Ishikawa (cell line): ENCODE measurements around the gene SLC25A13.

Experiments used
- CEBPB ChIP-seq: IDR thresholded peaks from 2 replicates; pipeline ENCODE4 v1.6.1; 2012
- CREB1 ChIP-seq: IDR thresholded peaks from 2 replicates; pipeline ENCODE4 v1.6.1; 2012; ENCODE audit warnings: low read depth
- EGR1 ChIP-seq: IDR thresholded peaks from 2 replicates; pipeline ENCODE4 v1.6.1; 2012
- EP300 ChIP-seq: IDR thresholded peaks from 2 replicates; pipeline ENCODE4 v1.6.1; 2012; ENCODE audit warnings: borderline replicate concordance
- FOXM1 ChIP-seq: IDR thresholded peaks from 2 replicates; pipeline ENCODE4 v1.6.1; 2012; ENCODE audit warnings: low read depth, borderline replicate concordance
- NFIC ChIP-seq: IDR thresholded peaks from 2 replicates; pipeline ENCODE4 v1.6.1; 2012
- RAD21 ChIP-seq: IDR thresholded peaks from 2 replicates; pipeline ENCODE4 v1.6.1; 2012; ENCODE audit warnings: low read depth
- TAF1 ChIP-seq: IDR thresholded peaks from 2 replicates; pipeline ENCODE4 v1.6.1; 2012; ENCODE audit warnings: low read depth, mild to moderate bottlenecking
- TCF12 ChIP-seq: IDR thresholded peaks from 2 replicates; pipeline ENCODE4 v1.6.1; 2012; ENCODE audit warnings: low read depth
- TEAD4 ChIP-seq: IDR thresholded peaks from 2 replicates; pipeline ENCODE4 v1.6.1; 2012
- YY1 ChIP-seq: IDR thresholded peaks from 2 replicates; pipeline ENCODE4 v1.6.1; 2012; ENCODE audit warnings: low read depth
- ZBTB7A ChIP-seq: IDR thresholded peaks from 2 replicates; pipeline ENCODE4 v1.6.1; 2012; ENCODE audit warnings: low read depth
- TF ChIP-seq, protein P1 (sequence below): IDR thresholded peaks from 2 replicates; pipeline ENCODE4 v1.6.1; 2012; ENCODE audit warnings: low read depth, mild to moderate bottlenecking
- TF ChIP-seq, protein P2 (sequence below): IDR thresholded peaks from 2 replicates; pipeline ENCODE4 v1.6.1; 2012
- TF ChIP-seq, protein P3 (sequence below): IDR thresholded peaks from 2 replicates; pipeline ENCODE4 v1.6.1; 2012

The SLC25A13 gene

DNA sequence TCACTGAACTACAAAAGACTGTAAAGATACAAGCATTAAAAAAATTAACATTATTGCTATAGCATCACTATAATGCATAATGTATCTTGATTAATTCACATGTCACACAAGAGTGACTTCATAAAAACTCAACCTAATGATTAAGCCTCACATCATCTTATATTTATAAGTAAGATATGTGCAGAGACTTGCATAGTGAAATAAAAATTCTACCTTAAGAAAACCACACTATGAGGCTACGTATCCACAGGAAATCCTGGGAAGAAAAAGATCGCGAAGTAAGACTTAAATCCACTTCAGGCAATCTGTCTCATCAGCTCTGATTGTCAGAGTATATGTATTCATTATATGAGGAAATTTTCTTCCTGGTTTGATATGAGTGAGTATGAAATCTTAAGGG, 160.0 kb downstream of the SLC25A13 start:
- TF ChIP-seq CEBPB (no peak), TCF12 (no peak), ZBTB7A (no peak), TEAD4 (no peak), FOXM1 (no peak), RAD21 (no peak)

DNA sequence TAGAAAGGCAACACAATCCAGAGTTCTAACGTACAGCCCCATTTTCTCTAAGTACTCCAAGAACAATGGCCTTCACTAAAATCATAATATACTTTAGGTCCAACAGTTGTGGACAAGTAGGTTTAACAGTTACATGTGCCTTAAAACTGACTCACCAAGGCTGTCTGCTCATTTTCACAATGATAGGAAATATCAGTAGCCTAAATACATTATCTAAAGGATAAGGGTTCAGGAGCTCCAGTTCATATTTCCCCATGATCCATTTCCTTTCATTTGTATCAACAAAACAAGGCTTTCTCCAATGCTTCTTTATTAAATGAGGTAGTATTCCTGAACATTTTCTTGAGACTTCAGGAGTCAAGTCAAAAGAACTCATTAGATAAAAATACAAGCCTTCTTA, 164.0 kb downstream of the SLC25A13 start:
- TF ChIP-seq, protein P1, sequence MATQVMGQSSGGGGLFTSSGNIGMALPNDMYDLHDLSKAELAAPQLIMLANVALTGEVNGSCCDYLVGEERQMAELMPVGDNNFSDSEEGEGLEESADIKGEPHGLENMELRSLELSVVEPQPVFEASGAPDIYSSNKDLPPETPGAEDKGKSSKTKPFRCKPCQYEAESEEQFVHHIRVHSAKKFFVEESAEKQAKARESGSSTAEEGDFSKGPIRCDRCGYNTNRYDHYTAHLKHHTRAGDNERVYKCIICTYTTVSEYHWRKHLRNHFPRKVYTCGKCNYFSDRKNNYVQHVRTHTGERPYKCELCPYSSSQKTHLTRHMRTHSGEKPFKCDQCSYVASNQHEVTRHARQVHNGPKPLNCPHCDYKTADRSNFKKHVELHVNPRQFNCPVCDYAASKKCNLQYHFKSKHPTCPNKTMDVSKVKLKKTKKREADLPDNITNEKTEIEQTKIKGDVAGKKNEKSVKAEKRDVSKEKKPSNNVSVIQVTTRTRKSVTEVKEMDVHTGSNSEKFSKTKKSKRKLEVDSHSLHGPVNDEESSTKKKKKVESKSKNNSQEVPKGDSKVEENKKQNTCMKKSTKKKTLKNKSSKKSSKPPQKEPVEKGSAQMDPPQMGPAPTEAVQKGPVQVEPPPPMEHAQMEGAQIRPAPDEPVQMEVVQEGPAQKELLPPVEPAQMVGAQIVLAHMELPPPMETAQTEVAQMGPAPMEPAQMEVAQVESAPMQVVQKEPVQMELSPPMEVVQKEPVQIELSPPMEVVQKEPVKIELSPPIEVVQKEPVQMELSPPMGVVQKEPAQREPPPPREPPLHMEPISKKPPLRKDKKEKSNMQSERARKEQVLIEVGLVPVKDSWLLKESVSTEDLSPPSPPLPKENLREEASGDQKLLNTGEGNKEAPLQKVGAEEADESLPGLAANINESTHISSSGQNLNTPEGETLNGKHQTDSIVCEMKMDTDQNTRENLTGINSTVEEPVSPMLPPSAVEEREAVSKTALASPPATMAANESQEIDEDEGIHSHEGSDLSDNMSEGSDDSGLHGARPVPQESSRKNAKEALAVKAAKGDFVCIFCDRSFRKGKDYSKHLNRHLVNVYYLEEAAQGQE = no peak
- TF ChIP-seq YY1 = no peak
- TF ChIP-seq EGR1 = no peak
- TF ChIP-seq TCF12 = no peak
- no peak for TF ChIP-seq CREB1
- no peak for TF ChIP-seq RAD21
- TF ChIP-seq TEAD4 = no peak
- no peak for TF ChIP-seq FOXM1
- TF ChIP-seq, protein P2, sequence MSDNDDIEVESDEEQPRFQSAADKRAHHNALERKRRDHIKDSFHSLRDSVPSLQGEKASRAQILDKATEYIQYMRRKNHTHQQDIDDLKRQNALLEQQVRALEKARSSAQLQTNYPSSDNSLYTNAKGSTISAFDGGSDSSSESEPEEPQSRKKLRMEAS = no peak
- TF ChIP-seq ZBTB7A = no peak

DNA sequence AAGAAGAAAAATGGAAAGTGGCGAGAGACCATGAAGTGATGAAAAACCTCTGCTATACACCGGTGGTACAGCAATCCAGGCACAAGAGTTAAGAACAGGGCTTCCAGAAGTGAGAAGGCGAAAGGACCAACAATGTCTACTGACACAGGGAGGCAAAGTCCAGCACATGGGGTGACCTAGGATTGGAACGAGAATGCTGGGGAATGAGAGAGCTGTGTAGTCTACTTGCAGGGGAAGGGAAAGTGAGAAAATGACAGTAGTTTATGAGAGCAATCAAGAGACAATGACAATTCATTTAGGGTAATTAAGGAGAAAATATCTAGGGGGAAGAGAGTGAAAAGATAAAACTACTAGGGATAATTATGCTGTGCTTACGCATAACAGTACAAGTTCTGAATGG, 169.2 kb downstream of the SLC25A13 start:
- TF ChIP-seq RAD21 = no peak
- no peak for TF ChIP-seq EGR1
- no peak for TF ChIP-seq YY1
- TF ChIP-seq CEBPB = no peak
- no peak for TF ChIP-seq TEAD4
- TF ChIP-seq, protein P3, sequence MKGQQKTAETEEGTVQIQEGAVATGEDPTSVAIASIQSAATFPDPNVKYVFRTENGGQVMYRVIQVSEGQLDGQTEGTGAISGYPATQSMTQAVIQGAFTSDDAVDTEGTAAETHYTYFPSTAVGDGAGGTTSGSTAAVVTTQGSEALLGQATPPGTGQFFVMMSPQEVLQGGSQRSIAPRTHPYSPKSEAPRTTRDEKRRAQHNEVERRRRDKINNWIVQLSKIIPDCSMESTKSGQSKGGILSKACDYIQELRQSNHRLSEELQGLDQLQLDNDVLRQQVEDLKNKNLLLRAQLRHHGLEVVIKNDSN = no peak
- no peak for TF ChIP-seq NFIC
- TF ChIP-seq EP300 = no peak
- TF ChIP-seq ZBTB7A = no peak
- no peak for TF ChIP-seq FOXM1
- TF ChIP-seq TCF12 = no peak
- TF ChIP-seq, protein P1 = no peak
- TF ChIP-seq, protein P2 = no peak
- no peak for TF ChIP-seq CREB1

DNA sequence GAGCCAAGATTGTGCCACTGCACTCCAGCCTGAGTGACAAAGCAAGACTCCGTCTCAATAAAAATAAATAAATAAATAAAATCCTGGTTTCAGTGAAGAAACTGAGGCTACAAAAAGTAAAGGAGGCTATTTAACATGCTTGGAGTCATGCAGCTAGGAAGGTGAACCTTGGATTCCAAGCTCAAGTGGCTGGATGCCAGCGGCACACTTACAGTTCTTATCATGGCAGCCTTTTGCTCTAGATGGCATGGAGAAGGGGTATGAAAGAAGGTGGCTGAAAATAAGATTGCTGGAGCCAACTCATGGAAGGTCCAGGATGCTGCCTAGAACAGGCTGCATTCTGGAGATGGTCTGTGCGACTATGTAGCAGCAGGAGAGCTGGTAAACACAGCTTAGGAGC, 170.0 kb downstream of the SLC25A13 start:
- no peak for TF ChIP-seq NFIC
- no peak for TF ChIP-seq EP300
- TF ChIP-seq TEAD4 = no peak
- TF ChIP-seq, protein P2 = no peak
- TF ChIP-seq ZBTB7A = no peak
- no peak for TF ChIP-seq TCF12
- TF ChIP-seq FOXM1 = no peak
- TF ChIP-seq, protein P1 = no peak
- no peak for TF ChIP-seq RAD21
- no peak for TF ChIP-seq CEBPB
- TF ChIP-seq EGR1 = no peak
- TF ChIP-seq TAF1 = no peak

DNA sequence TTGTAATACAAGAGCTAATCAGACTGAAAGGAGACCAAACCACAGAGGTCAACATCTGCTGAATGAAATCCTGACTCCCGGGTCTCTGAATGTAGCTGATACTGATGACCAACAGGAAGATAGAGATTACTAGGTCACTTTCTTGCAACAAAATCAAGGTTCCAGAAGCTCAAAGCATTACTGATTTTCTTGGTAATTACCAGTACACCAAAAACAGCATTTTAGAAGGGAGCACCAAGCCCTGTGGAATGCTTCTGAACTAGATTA, 177.7 kb downstream of the SLC25A13 start:
- TF ChIP-seq NFIC = no peak
- TF ChIP-seq YY1 = no peak
- no peak for TF ChIP-seq TAF1
- TF ChIP-seq CEBPB = no peak
- no peak for TF ChIP-seq EP300
- TF ChIP-seq EGR1 = no peak
- TF ChIP-seq ZBTB7A = no peak
- no peak for TF ChIP-seq TEAD4
- TF ChIP-seq, protein P1 = no peak
- no peak for TF ChIP-seq RAD21
- TF ChIP-seq TCF12 = no peak
